GM12865 (cell line): ENCODE measurements around the gene RIN3.
A peak's percentile ranks its signal among the peaks of the same experiment; 100 is the strongest.

Experiments
- DNase-seq: peaks from one replicate; pipeline ENCODE4 v3.0.0; 2010; ENCODE audit warnings: low read depth
- H3K4me3 ChIP-seq: 2 replicates; pipeline ENCODE4 v1.5.1; 2011; ENCODE audit warnings: mild to moderate bottlenecking, low read depth, low read length, control low read depth
- CTCF ChIP-seq: IDR thresholded peaks from 2 replicates; pipeline ENCODE4 v1.5.1; 2011; ENCODE audit warnings: low read length, control low read depth, low read depth, inconsistent platforms; ENCODE audit not compliant: insufficient read depth; ENCODE audit errors: missing control alignments

The RIN3 gene

GRCh38 chr14:92513204-92513965, at the start of gene RIN3:
Gene RIN3 (plus strand): TSS chr14:92513781. CDS start chr14:92513933, 152 bp downstream.
- peak within 1 kb of the TSS; percentile 81 for H3K4me3 ChIP-seq

GRCh38 chr14:92464156-92464555, 49.4 kb upstream of the RIN3 start:
- H3K4me3 ChIP-seq = no peak overlapping the region
- TF ChIP-seq CTCF = no peak
- no peak for DNase-seq

More at GRCh38 chr14:92513204-92513965, at the start of gene RIN3:
- no peak for TF ChIP-seq CTCF
- peak; percentile 77 for DNase-seq

- TF ChIP-seq CTCF = no peak
- no peak overlapping the region for H3K4me3 ChIP-seq
- no peak for DNase-seq
These were observed 48.9 kb upstream of the RIN3 start for GRCh38 chr14:92464716-92465115.

GRCh38 chr14:92465353-92466055, 48.1 kb upstream of the RIN3 start:
- H3K4me3 ChIP-seq = no peak overlapping the region
- DNase-seq = no peak
- no peak for TF ChIP-seq CTCF

- no peak for DNase-seq
- TF ChIP-seq CTCF = no peak
- H3K4me3 ChIP-seq = no peak overlapping the region
These were observed 47.5 kb upstream of the RIN3 start for GRCh38 chr14:92466059-92466458.

- TF ChIP-seq CTCF = no peak
- H3K4me3 ChIP-seq = no peak overlapping the region
- no peak for DNase-seq
These were observed 44.1 kb upstream of the RIN3 start for GRCh38 chr14:92469515-92469914.
